ENCODE measurements around the gene LRRC3.

LRRC3 gene

GRCh38 chr21:44434936-44435635, 20.2 kb upstream of the LRRC3 start:
- no peaks in the 10 kb centered on the region for H4K20me1 ChIP-seq (ENCODE audit: insufficient read depth, low read length, poor library complexity, severe bottlenecking)
- no peaks in the 10 kb centered on the region for H3K36me3 ChIP-seq (ENCODE audit: insufficient read depth, low read length)
- no peaks in the 10 kb centered on the region for H3K79me2 ChIP-seq (ENCODE audit: insufficient read depth, low read length)
- no peak overlapping the region for H2AFZ ChIP-seq (ENCODE audit: low read length)
- H3K9me2 ChIP-seq (replicated peaks; ENCODE audit: low read depth, low read length), result no peaks in the 10 kb centered on the region
- H3K27me3 ChIP-seq (ENCODE audit: insufficient read depth, low read length, poor library complexity, severe bottlenecking), result no peaks in the 10 kb centered on the region
- no peaks in the 10 kb centered on the region for H3K4me1 ChIP-seq (ENCODE audit: insufficient read depth, low read length, poor library complexity, severe bottlenecking)
- no peak overlapping the region for H3K4me3 ChIP-seq (ENCODE audit: low read length, poor library complexity, severe bottlenecking)
- H3K4me2 ChIP-seq (ENCODE audit: low read depth, low read length, poor library complexity, severe bottlenecking), result no peak overlapping the region
- no peak for TF ChIP-seq EZH2phosphoT487 (IDR thresholded peaks at IDR 0.05; ENCODE audit: borderline replicate concordance)
- no peak for TF ChIP-seq CTCF (conservative IDR thresholded peaks at IDR 0.05; ENCODE audit: low read length)
- H3F3A ChIP-seq (ENCODE audit: low read depth), result no peaks in the 10 kb centered on the region
- peaks cover 11% of the 10 kb centered on the region; the same call in 1 of the 2 replicates for H3K9me3 ChIP-seq (ENCODE audit: insufficient read depth, low read depth, low read length)
- H3K9ac ChIP-seq (ENCODE audit: low read depth, low read length, poor library complexity, severe bottlenecking), result no peak overlapping the region

- H4K20me1 ChIP-seq (ENCODE audit: insufficient read depth, low read length, poor library complexity, severe bottlenecking), result no peaks in the 10 kb centered on the region
- no peaks in the 10 kb centered on the region for H3K27me3 ChIP-seq (ENCODE audit: insufficient read depth, low read length, poor library complexity, severe bottlenecking)
- no peak overlapping the region for H2AFZ ChIP-seq (ENCODE audit: low read length)
- no peak overlapping the region for H3K9ac ChIP-seq (ENCODE audit: low read depth, low read length, poor library complexity, severe bottlenecking)
- no peaks in the 10 kb centered on the region for H3K9me2 ChIP-seq (replicated peaks; ENCODE audit: low read depth, low read length)
- peaks cover 10% of the 10 kb centered on the region; the same call in 1 of the 2 replicates for H3K9me3 ChIP-seq (ENCODE audit: insufficient read depth, low read depth, low read length)
- H3K4me2 ChIP-seq (ENCODE audit: low read depth, low read length, poor library complexity, severe bottlenecking), result no peak overlapping the region
- no peak overlapping the region for H3K4me3 ChIP-seq (ENCODE audit: low read length, poor library complexity, severe bottlenecking)
- no peak for TF ChIP-seq CTCF (conservative IDR thresholded peaks at IDR 0.05; ENCODE audit: low read length)
- TF ChIP-seq EZH2phosphoT487 (IDR thresholded peaks at IDR 0.05; ENCODE audit: borderline replicate concordance), result no peak
- no peaks in the 10 kb centered on the region for H3K79me2 ChIP-seq (ENCODE audit: insufficient read depth, low read length)
- H3K4me1 ChIP-seq (ENCODE audit: insufficient read depth, low read length, poor library complexity, severe bottlenecking), result no peaks in the 10 kb centered on the region
- H3K36me3 ChIP-seq (ENCODE audit: insufficient read depth, low read length), result no peaks in the 10 kb centered on the region
- no peaks in the 10 kb centered on the region for H3F3A ChIP-seq (ENCODE audit: low read depth)
Observed at GRCh38 chr21:44436111-44436611, 19.1 kb upstream of the LRRC3 start.

- peaks cover 10% of the 10 kb centered on the region; the same call in 1 of the 2 replicates for H3K9me3 ChIP-seq (ENCODE audit: insufficient read depth, low read depth, low read length)
- H3K4me3 ChIP-seq (ENCODE audit: low read length, poor library complexity, severe bottlenecking), result no peak overlapping the region
- no peaks in the 10 kb centered on the region for H3K36me3 ChIP-seq (ENCODE audit: insufficient read depth, low read length)
- H3K9ac ChIP-seq (ENCODE audit: low read depth, low read length, poor library complexity, severe bottlenecking), result no peak overlapping the region
- H4K20me1 ChIP-seq (ENCODE audit: insufficient read depth, low read length, poor library complexity, severe bottlenecking), result no peaks in the 10 kb centered on the region
- no peaks in the 10 kb centered on the region for H3K4me1 ChIP-seq (ENCODE audit: insufficient read depth, low read length, poor library complexity, severe bottlenecking)
- TF ChIP-seq EZH2phosphoT487 (IDR thresholded peaks at IDR 0.05; ENCODE audit: borderline replicate concordance) (no peak), CTCF (conservative IDR thresholded peaks at IDR 0.05; ENCODE audit: low read length) (no peak)
- H3K79me2 ChIP-seq (ENCODE audit: insufficient read depth, low read length), result no peaks in the 10 kb centered on the region
- no peaks in the 10 kb centered on the region for H3K27me3 ChIP-seq (ENCODE audit: insufficient read depth, low read length, poor library complexity, severe bottlenecking)
- no peak overlapping the region for H3K4me2 ChIP-seq (ENCODE audit: low read depth, low read length, poor library complexity, severe bottlenecking)
- H3F3A ChIP-seq (ENCODE audit: low read depth), result no peaks in the 10 kb centered on the region
- no peaks in the 10 kb centered on the region for H3K9me2 ChIP-seq (replicated peaks; ENCODE audit: low read depth, low read length)
- no peak overlapping the region for H2AFZ ChIP-seq (ENCODE audit: low read length)
Observed at GRCh38 chr21:44436958-44437357, 18.4 kb upstream of the LRRC3 start.
